NB4 (cell line): ENCODE measurements around the gene PNPLA2.

ENCODE experiments used
- DNase-seq: peaks from one replicate; pipeline ENCODE4 v3.0.0; 2010; ENCODE audit warnings: low read depth
- H3K4me3 ChIP-seq: one replicate; pipeline ENCODE4 v1.5.1; 2011; ENCODE audit warnings: mild to moderate bottlenecking, low read depth, low read length, moderate library complexity
- CTCF ChIP-seq: IDR thresholded peaks from one replicate; pipeline ENCODE4 v1.5.1; 2012; ENCODE audit warnings: low read depth, low read length
- MAX ChIP-seq: IDR thresholded peaks from 2 replicates; pipeline ENCODE4 v1.6.1; 2011; ENCODE audit warnings: low read depth, low read length
- MYC ChIP-seq: IDR thresholded peaks from 2 replicates; pipeline ENCODE4 v1.6.1; 2011; ENCODE audit warnings: low read depth, low read length
- POLR2A ChIP-seq: IDR thresholded peaks from 2 replicates; pipeline ENCODE4 v1.6.1; 2011; ENCODE audit warnings: mild to moderate bottlenecking; ENCODE audit not compliant: insufficient read length; ENCODE audit errors: extremely low read depth

PNPLA2 gene

GRCh38 chr11:873706-874105 is 55.0 kb downstream of the PNPLA2 start:
- no peak overlapping the region for H3K4me3 ChIP-seq
- DNase-seq: no peak
- TF ChIP-seq CTCF (no peak), MAX (no peak), MYC (no peak), POLR2A (no peak)
